ENCODE measurements around the gene DFFA.
A peak's percentile ranks its signal among the peaks of the same experiment; 100 is the strongest.
"Not testable (repeated sequence)": the region's sequence is repeated elsewhere in the genome, so short reads cannot be mapped to it uniquely, and the experiment has no call there.

DFFA gene

GRCh38 chr1:10494418-10494753, 22.1 kb upstream of the DFFA start:
- Mint-ChIP-seq H3K27me3 (ENCODE audit: low read depth) (no peaks in the 10 kb centered on the region), H3K36me3 (ENCODE audit: low read depth) (peaks cover 8% of the 10 kb centered on the region), H3K9me3 (no peaks in the 10 kb centered on the region), H3K27ac (peak overlapping the region; percentile 88), H3K4me3 (peak overlapping the region; percentile 86), H3K4me1 (ENCODE audit: low read depth) (peaks cover 47% of the 10 kb centered on the region)
- DNase-seq (ENCODE audit: low spot score) = no peak

- H3K4me1 Mint-ChIP-seq (ENCODE audit: low read depth) = peaks cover 16% of the 10 kb centered on the region
- H3K4me3 Mint-ChIP-seq = no peak overlapping the region
- no peak for DNase-seq (ENCODE audit: low spot score)
- H3K27me3 Mint-ChIP-seq (ENCODE audit: low read depth) = no peaks in the 10 kb centered on the region
- peaks cover 8% of the 10 kb centered on the region for H3K36me3 Mint-ChIP-seq (ENCODE audit: low read depth)
- no peaks in the 10 kb centered on the region for H3K9me3 Mint-ChIP-seq
- H3K27ac Mint-ChIP-seq = no peak overlapping the region
These were observed 18.1 kb upstream of the DFFA start for GRCh38 chr1:10490286-10490970.

GRCh38 chr1:10489291-10490055, 17.1 kb upstream of the DFFA start:
- H3K36me3 Mint-ChIP-seq (ENCODE audit: low read depth) = peaks cover 11% of the 10 kb centered on the region
- peaks cover 7% of the 10 kb centered on the region for H3K4me1 Mint-ChIP-seq (ENCODE audit: low read depth)
- H3K27me3 Mint-ChIP-seq (ENCODE audit: low read depth) = no peaks in the 10 kb centered on the region
- no peaks in the 10 kb centered on the region for H3K9me3 Mint-ChIP-seq
- DNase-seq (ENCODE audit: low spot score) = no peak
- no peak overlapping the region for H3K4me3 Mint-ChIP-seq
- H3K27ac Mint-ChIP-seq = no peak overlapping the region

GRCh38 chr1:10484521-10484920, 12.2 kb upstream of the DFFA start:
- Mint-ChIP-seq H3K4me3 (no peak overlapping the region), H3K9me3 (no peaks in the 10 kb centered on the region), H3K36me3 (ENCODE audit: low read depth) (peaks cover 14% of the 10 kb centered on the region), H3K27ac (no peak overlapping the region), H3K27me3 (ENCODE audit: low read depth) (no peaks in the 10 kb centered on the region), H3K4me1 (ENCODE audit: low read depth) (peaks cover under 1% of the 10 kb centered on the region)
- no peak for DNase-seq (ENCODE audit: low spot score)

GRCh38 chr1:10480614-10481013, 8.3 kb upstream of the DFFA start:
- DNase-seq (ENCODE audit: low spot score) = no peak
- no peak overlapping the region for H3K4me3 Mint-ChIP-seq
- H3K27ac Mint-ChIP-seq = no peak overlapping the region
- H3K36me3 Mint-ChIP-seq (ENCODE audit: low read depth) = peaks cover 6% of the 10 kb centered on the region
- no peaks in the 10 kb centered on the region for H3K9me3 Mint-ChIP-seq
- H3K27me3 Mint-ChIP-seq (ENCODE audit: low read depth) = no peaks in the 10 kb centered on the region
- peaks cover 14% of the 10 kb centered on the region for H3K4me1 Mint-ChIP-seq (ENCODE audit: low read depth)

GRCh38 chr1:10479296-10479695, 7.0 kb upstream of the DFFA start:
- Mint-ChIP-seq H3K27ac (no peak overlapping the region), H3K4me1 (ENCODE audit: low read depth) (peaks cover 17% of the 10 kb centered on the region)

GRCh38 chr1:10475510-10475909, 3.2 kb upstream of the DFFA start:
- peak overlapping the region; percentile 89 for H3K27ac Mint-ChIP-seq
- H3K9me3 Mint-ChIP-seq = no peaks in the 10 kb centered on the region
- peak overlapping the region; percentile 93 for H3K4me3 Mint-ChIP-seq
- DNase-seq (ENCODE audit: low spot score) = no peak
- no peaks in the 10 kb centered on the region for H3K27me3 Mint-ChIP-seq (ENCODE audit: low read depth)
- peaks cover 31% of the 10 kb centered on the region for H3K4me1 Mint-ChIP-seq (ENCODE audit: low read depth)
- H3K36me3 Mint-ChIP-seq (ENCODE audit: low read depth) = peaks cover 2% of the 10 kb centered on the region

More at GRCh38 chr1:10479296-10479695, 7.0 kb upstream of the DFFA start:
- DNase-seq (ENCODE audit: low spot score) = no peak
- no peak overlapping the region for H3K4me3 Mint-ChIP-seq
- H3K9me3 Mint-ChIP-seq = no peaks in the 10 kb centered on the region
- H3K36me3 Mint-ChIP-seq (ENCODE audit: low read depth) = peaks cover 5% of the 10 kb centered on the region
- no peaks in the 10 kb centered on the region for H3K27me3 Mint-ChIP-seq (ENCODE audit: low read depth)

- DNase-seq (ENCODE audit: low spot score) = peak; percentile 88
- Mint-ChIP-seq H3K9me3 (no peaks in the 10 kb centered on the region), H3K36me3 (ENCODE audit: low read depth) (peaks cover 2% of the 10 kb centered on the region), H3K4me3 (peak within 1 kb of the TSS; percentile 93), H3K4me1 (ENCODE audit: low read depth) (peaks cover 31% of the 10 kb centered on the region), H3K27ac (peak within 1 kb of the TSS; percentile 89), H3K27me3 (ENCODE audit: low read depth) (no peaks in the 10 kb centered on the region)
These were observed 2.5 kb upstream of the DFFA start, which contains the start of gene PEX14 for GRCh38 chr1:10474613-10475507. Gene PEX14, plus strand, starts transcription at chr1:10474950. Its CDS starts 17 bp downstream, at chr1:10474967.

- Mint-ChIP-seq H3K4me1 (ENCODE audit: low read depth) (peaks cover 29% of the 10 kb centered on the region), H3K4me3 (peak overlapping the region; percentile 93), H3K27ac (peak overlapping the region; percentile 56)
- not testable (repeated sequence) for H3K36me3 Mint-ChIP-seq (ENCODE audit: low read depth); DNase-seq (ENCODE audit: low spot score); H3K9me3 Mint-ChIP-seq; H3K27me3 Mint-ChIP-seq (ENCODE audit: low read depth)
These were observed 1.9 kb upstream of the DFFA start for GRCh38 chr1:10474309-10474612.

GRCh38 chr1:10473145-10473765, 926 bp upstream of the DFFA start:
- H3K9me3 Mint-ChIP-seq = no peaks in the 10 kb centered on the region
- H3K4me1 Mint-ChIP-seq (ENCODE audit: low read depth) = peaks cover 29% of the 10 kb centered on the region
- H3K36me3 Mint-ChIP-seq (ENCODE audit: low read depth) = peaks cover 5% of the 10 kb centered on the region
- H3K27ac Mint-ChIP-seq = peak overlapping the region; percentile 87
- no peak for DNase-seq (ENCODE audit: low spot score)
- H3K4me3 Mint-ChIP-seq = peak overlapping the region; percentile 92
- no peaks in the 10 kb centered on the region for H3K27me3 Mint-ChIP-seq (ENCODE audit: low read depth)

GRCh38 chr1:10471411-10472219, 714 bp downstream of the DFFA start:
- peaks cover 12% of the 10 kb centered on the region for H3K36me3 Mint-ChIP-seq (ENCODE audit: low read depth)
- peak overlapping the region; percentile 92 for H3K4me3 Mint-ChIP-seq
- peak overlapping the region; percentile 87 for H3K27ac Mint-ChIP-seq
- no peaks in the 10 kb centered on the region for H3K27me3 Mint-ChIP-seq (ENCODE audit: low read depth)
- H3K9me3 Mint-ChIP-seq = no peaks in the 10 kb centered on the region
- DNase-seq (ENCODE audit: low spot score) = no peak
- H3K4me1 Mint-ChIP-seq (ENCODE audit: low read depth) = peaks cover 28% of the 10 kb centered on the region

- Mint-ChIP-seq H3K27me3 (ENCODE audit: low read depth) (no peaks in the 10 kb centered on the region), H3K27ac (no peak overlapping the region), H3K4me3 (no peak overlapping the region)
These were observed 2.3 kb downstream of the DFFA start for GRCh38 chr1:10470043-10470442.

GRCh38 chr1:10467078-10467477, 5.3 kb downstream of the DFFA start:
- DNase-seq (ENCODE audit: low spot score) = no peak
- H3K36me3 Mint-ChIP-seq (ENCODE audit: low read depth) = peaks cover 31% of the 10 kb centered on the region
- peaks cover 9% of the 10 kb centered on the region for H3K4me1 Mint-ChIP-seq (ENCODE audit: low read depth)
- no peak overlapping the region for H3K4me3 Mint-ChIP-seq
- no peaks in the 10 kb centered on the region for H3K27me3 Mint-ChIP-seq (ENCODE audit: low read depth)
- no peak overlapping the region for H3K27ac Mint-ChIP-seq
- H3K9me3 Mint-ChIP-seq = no peaks in the 10 kb centered on the region

More at GRCh38 chr1:10470043-10470442, 2.3 kb downstream of the DFFA start:
- no peak for DNase-seq (ENCODE audit: low spot score)
- no peaks in the 10 kb centered on the region for H3K9me3 Mint-ChIP-seq
- H3K36me3 Mint-ChIP-seq (ENCODE audit: low read depth) = peaks cover 14% of the 10 kb centered on the region
- peaks cover 18% of the 10 kb centered on the region for H3K4me1 Mint-ChIP-seq (ENCODE audit: low read depth)

Measured in T-helper 2 cell treated with Interferon-gamma antibody and Interleukin-4, amounts not matched to agents 5 μg/mL and 100 μg/mL, for 36 hours (primary cell).